ENCODE data around the gene KIF18B. TPM values are rescaled to one million over a fixed set of nuclear protein-coding genes. Genes with fewer than 3 reads are reported as not detected.

KIF18B gene
- total and polyA plus RNA-seq, 2 of the 8 experiments (the other 6 are each of a cell fraction or from before 2014, with no cell fraction given) = 39.0 to 59.4 TPM

DNA sequence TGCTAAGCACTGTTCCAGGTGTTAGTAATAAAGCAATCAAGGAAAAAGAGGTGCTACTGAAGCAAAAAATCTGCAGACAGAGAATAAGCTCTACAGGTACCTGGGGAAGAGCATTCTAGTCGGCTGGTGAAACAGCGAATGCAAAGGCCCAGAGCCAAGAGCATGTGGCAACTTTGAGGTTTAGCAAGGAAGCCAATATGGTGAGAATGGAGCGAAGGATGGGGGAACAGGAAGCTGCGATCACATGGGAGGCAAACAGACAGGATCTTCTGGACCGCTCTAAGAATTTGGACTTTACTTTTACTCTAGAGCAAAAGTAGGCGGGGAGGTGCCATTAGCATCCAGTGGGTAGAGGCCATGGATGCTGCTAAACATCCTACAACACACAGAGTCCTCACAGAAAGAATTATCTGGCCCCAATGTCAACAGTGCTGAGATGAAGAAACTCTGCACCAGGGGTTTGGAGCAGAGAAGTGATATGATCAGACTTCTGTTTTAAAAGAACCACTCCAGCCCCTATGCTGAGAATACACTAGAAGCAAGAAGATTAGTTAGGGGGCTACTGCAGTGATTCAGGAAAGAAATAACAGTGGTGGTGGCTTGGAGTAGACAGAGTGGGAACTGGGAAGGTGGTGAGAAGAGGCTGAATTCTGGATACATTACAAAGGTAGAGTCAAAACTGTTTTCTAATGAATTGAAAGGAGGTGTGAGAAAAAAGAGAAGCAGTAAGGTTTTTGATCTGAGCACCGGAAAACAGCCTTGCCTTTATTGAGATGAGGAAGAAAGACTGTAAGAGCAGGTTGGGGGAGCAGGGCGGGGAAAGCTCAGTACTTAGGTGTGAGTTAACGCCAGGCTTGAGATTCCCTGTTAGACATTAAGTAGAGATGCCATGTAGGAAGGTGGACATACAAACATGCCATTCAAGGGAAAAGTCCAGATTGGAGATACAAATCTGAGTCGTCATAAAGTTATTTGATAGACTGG is 59.3 kb downstream of the KIF18B start:
- no peak overlapping the region for H4K5ac ChIP-seq (ENCODE audit: insufficient read length, low read depth, low read length)
- no peak overlapping the region for H3K14ac ChIP-seq (ENCODE audit: insufficient read length)
- WGBS, 2 experiments (ENCODE audit: extremely low coverage in 1 of 2, insufficient coverage in 1 of 2, insufficient read length in 1 of 2, insufficient replicate concordance in 2 of 2, low coverage in 1 of 2, low lambda C conversion rate in 2 of 2, missing lambda C conversion rate in 1 of 2) = 92% methylated on average over 10 of the region's 10 CpGs; no CpG with 5 or more reads in 1 of the 2 experiments
- no peak overlapping the region for H3K4me2 ChIP-seq (ENCODE audit: insufficient read depth in 1 of 2, low read depth in 2 of 2, low read length in 2 of 2)
- peaks cover 16 to 50% (median 34%) of the 10 kb centered on the region in 4 experiments for H3K36me3 ChIP-seq (ENCODE audit: control insufficient read depth in 2 of 4, insufficient read depth in 4 of 4, low read length in 3 of 4)
- H3K23ac ChIP-seq (ENCODE audit: insufficient read length) = no peak overlapping the region
- no peak overlapping the region for H4K8ac ChIP-seq (ENCODE audit: extremely low read depth, insufficient read depth, low read length)
- no peak overlapping the region for H2BK120ac ChIP-seq (replicated peaks; ENCODE audit: low read depth, low read length)
- H2AFZ ChIP-seq (ENCODE audit: low read length) = no peak overlapping the region
- H3K4me3 ChIP-seq (ENCODE audit: extremely low read depth in 1 of 4, insufficient read depth in 2 of 4, low read depth in 3 of 4, low read length in 4 of 4) = no peak overlapping the region
- H3K9me3 ChIP-seq (ENCODE audit: insufficient read depth in 2 of 2, low read depth in 1 of 2, low read length in 1 of 2) = no peaks in the 10 kb centered on the region
- peaks cover 2% of the 10 kb centered on the region; the same call in 1 of the 2 replicates for H3K79me1 ChIP-seq (ENCODE audit: low read depth, low read length)
- no peak overlapping the region for H3K9ac ChIP-seq (replicated peaks in 1 of 4; ENCODE audit: extremely low read depth in 1 of 4, low read depth in 3 of 4, low read length in 3 of 4)
- peaks cover 0 to 45% of the 10 kb centered on the region in 2 experiments; a peak in 2 of 4 replicates for H3K79me2 ChIP-seq (ENCODE audit: control insufficient read depth in 1 of 2, insufficient read depth in 2 of 2, low read length in 2 of 2)
- CTCF ChIA-PET (ENCODE audit: partially characterized antibody) = interaction anchor here (1.9 kb wide), 1 partner anchor 9 kb away, joined by 6 read pairs; no protein-coding TSS in a partner anchor
- H3K4ac ChIP-seq (replicated peaks; ENCODE audit: insufficient read length, low read depth, low read length) = no peak overlapping the region
- no peak overlapping the region for H3K56ac ChIP-seq (replicated peaks; ENCODE audit: insufficient read length, low read depth, low read length)
- H3K4me1 ChIP-seq (replicated peaks in 1 of 4; ENCODE audit: control insufficient read depth in 3 of 4, insufficient read depth in 4 of 4, low read length in 3 of 4) = no peaks in the 10 kb centered on the region
- DNase-seq (ENCODE audit: low read depth in 1 of 2, low spot score in 2 of 2) = no peak
- no peak overlapping the region for H2AK5ac ChIP-seq (ENCODE audit: low read depth, low read length)
- POLR2A ChIA-PET (ENCODE audit: partially characterized antibody) = interaction anchor here (1.4 kb wide), 1 partner anchor 10 kb away, joined by 5 read pairs; the partner anchor contains the start of gene EFTUD2
- H2BK5ac ChIP-seq (ENCODE audit: low read depth, low read length) = no peak overlapping the region
- H4K91ac ChIP-seq (replicated peaks; ENCODE audit: insufficient read length, low read length) = no peak overlapping the region
- H3K23me2 ChIP-seq (ENCODE audit: low read depth, low read length) = no peaks in the 10 kb centered on the region
- H2BK12ac ChIP-seq (ENCODE audit: low read depth, low read length) = no peak overlapping the region
- H4K20me1 ChIP-seq (replicated peaks in 1 of 2; ENCODE audit: control insufficient read depth in 1 of 2, insufficient read depth in 2 of 2, low read length in 2 of 2) = peaks cover 3 to 9% of the 10 kb centered on the region in 2 experiments
- no peak for FAIRE-seq
- no peaks in the 10 kb centered on the region for H3K27me3 ChIP-seq (replicated peaks in 1 of 4; ENCODE audit: control insufficient read depth in 3 of 4, extremely low read depth in 1 of 4, insufficient read depth in 3 of 4, low read length in 3 of 4)
- no peak overlapping the region for H3K27ac ChIP-seq (ENCODE audit: low read depth, low read length)
- H2BK20ac ChIP-seq (ENCODE audit: low read length) = no peak overlapping the region
- H3K18ac ChIP-seq (ENCODE audit: extremely low read depth, low read length) = no peak overlapping the region
- H2BK15ac ChIP-seq (ENCODE audit: low read length) = no peak overlapping the region
- TF ChIP-seq, protein P1, sequence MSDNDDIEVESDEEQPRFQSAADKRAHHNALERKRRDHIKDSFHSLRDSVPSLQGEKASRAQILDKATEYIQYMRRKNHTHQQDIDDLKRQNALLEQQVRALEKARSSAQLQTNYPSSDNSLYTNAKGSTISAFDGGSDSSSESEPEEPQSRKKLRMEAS (IDR thresholded peaks at IDR 0.05) = no peak
- no peak for TF ChIP-seq MAFK (IDR thresholded peaks at IDR 0.05; ENCODE audit: low read depth, low read length)
- no peak for TF ChIP-seq CTBP2 (IDR thresholded peaks at IDR 0.05; ENCODE audit: borderline replicate concordance, insufficient read depth, insufficient read length, low read length)
- TF ChIP-seq POLR2A (IDR thresholded peaks at IDR 0.05; ENCODE audit: control extremely low read depth in 1 of 2, low read depth in 2 of 2, low read length in 2 of 2) = no peak
- no peak for TF ChIP-seq NRF1 (IDR thresholded peaks at IDR 0.05; ENCODE audit: low read depth, low read length)
- TF ChIP-seq SP1 (IDR thresholded peaks at IDR 0.05; ENCODE audit: low read depth, low read length) = no peak
- no peak for TF ChIP-seq RFX5 (IDR thresholded peaks at IDR 0.05; ENCODE audit: borderline replicate concordance, low read depth, low read length)
- no peak for TF ChIP-seq SUZ12 (IDR thresholded peaks at IDR 0.05; ENCODE audit: low read length)
- no peak for TF ChIP-seq SIX5 (IDR thresholded peaks at IDR 0.05; ENCODE audit: low read depth, low read length)
- no peak for TF ChIP-seq GTF2F1 (IDR thresholded peaks at IDR 0.05; ENCODE audit: borderline replicate concordance, low read depth, low read length)
- no peak for TF ChIP-seq NANOG (IDR thresholded peaks at IDR 0.05; ENCODE audit: insufficient read depth, low read depth, low read length, poor library complexity, severe bottlenecking)
- TF ChIP-seq POLR2AphosphoS5 (IDR thresholded peaks at IDR 0.05; ENCODE audit: low read depth, low read length) = no peak
